LNCAP (cell line): Measurements from ENCODE around the gene CLEC4M.

ENCODE experiments used
- CTCF ChIP-seq: fragments of 450-650 bp; IDR thresholded peaks from 2 replicates; pipeline ENCODE4 v1.5.1; 2017; ENCODE audit warnings: mild to moderate bottlenecking

The CLEC4M gene

GRCh38 chr19:7790416-7790815 lies 27.4 kb downstream of the CLEC4M start:
- no peak for TF ChIP-seq CTCF

GRCh38 chr19:7792281-7792680 lies 29.2 kb downstream of the CLEC4M start:
- TF ChIP-seq CTCF: no peak

- no peak for TF ChIP-seq CTCF
Observed at GRCh38 chr19:7793493-7793892, 30.4 kb downstream of the CLEC4M start.

GRCh38 chr19:7795555-7796161 lies 32.6 kb downstream of the CLEC4M start:
- TF ChIP-seq CTCF: no peak

- TF ChIP-seq CTCF: peak; percentile 57
Observed at GRCh38 chr19:7799640-7800355, 36.8 kb downstream of the CLEC4M start.

- no peak for TF ChIP-seq CTCF
Observed at GRCh38 chr19:7801020-7801570, 38.1 kb downstream of the CLEC4M start.

- TF ChIP-seq CTCF: no peak
Observed at GRCh38 chr19:7806234-7806633, 43.2 kb downstream of the CLEC4M start.
